BLaER1 (cell line): Measurements from ENCODE around the gene CCDC92.

Experiments used
- H3K27ac ChIP-seq: shearing (Covaris generic); formaldehyde crosslinking; 2 replicates; pipeline ENCODE4 v1.8.1; 2022
- H3K27me3 ChIP-seq: shearing (Covaris generic); formaldehyde crosslinking; 2 replicates; pipeline ENCODE4 v1.8.1; 2022
- H3K36me3 ChIP-seq: shearing (Covaris generic); formaldehyde crosslinking; 2 replicates; pipeline ENCODE4 v1.8.1; 2022
- H3K4me1 ChIP-seq: shearing (Covaris generic); formaldehyde crosslinking; 2 replicates; pipeline ENCODE4 v1.8.1; 2022
- H3K4me2 ChIP-seq: shearing (Covaris generic); formaldehyde crosslinking; 2 replicates; pipeline ENCODE4 v1.8.1; 2022
- H3K4me3 ChIP-seq: shearing (Covaris generic); formaldehyde crosslinking; 2 replicates; pipeline ENCODE4 v1.8.1; 2022
- H3K9ac ChIP-seq: shearing (Covaris generic); formaldehyde crosslinking; 2 replicates; pipeline ENCODE4 v1.8.1; 2022
- H3K9me3 ChIP-seq: shearing (Covaris generic); formaldehyde crosslinking; 2 replicates; pipeline ENCODE4 v1.8.1; 2022
- H4K20me1 ChIP-seq: shearing (Covaris generic); formaldehyde crosslinking; 2 replicates; pipeline ENCODE4 v1.8.1; 2022
- Cebpa-rat ChIP-seq: shearing (Covaris generic); IDR thresholded peaks from 2 replicates; pipeline ENCODE4 v1.8.1; 2022

CCDC92 gene

GRCh38 chr12:123945287-123946151 lies 27.1 kb downstream of the CCDC92 start:
- Histone ChIP-seq H3K36me3 (peaks cover 34% of the 10 kb centered on the region), H3K9ac (no peak overlapping the region), H3K4me1 (peaks cover 14% of the 10 kb centered on the region), H3K27ac (no peak overlapping the region), H3K9me3 (peaks cover 10% of the 10 kb centered on the region), H3K4me3 (no peak overlapping the region), H4K20me1 (peaks cover 5% of the 10 kb centered on the region; the same call in 1 of the 2 replicates), H3K27me3 (no peaks in the 10 kb centered on the region), H3K4me2 (no peak overlapping the region)
- no peak for TF ChIP-seq Cebpa-rat

GRCh38 chr12:123944696-123945095 lies 27.9 kb downstream of the CCDC92 start:
- Histone ChIP-seq H3K9ac (no peak overlapping the region), H3K4me1 (peaks cover 14% of the 10 kb centered on the region), H4K20me1 (no peaks in the 10 kb centered on the region), H3K9me3 (peaks cover 10% of the 10 kb centered on the region), H3K4me3 (no peak overlapping the region), H3K4me2 (no peak overlapping the region), H3K27ac (no peak overlapping the region), H3K36me3 (peaks cover 40% of the 10 kb centered on the region), H3K27me3 (no peaks in the 10 kb centered on the region)
- no peak for TF ChIP-seq Cebpa-rat

GRCh38 chr12:123943816-123944215 lies 28.8 kb downstream of the CCDC92 start:
- Histone ChIP-seq H3K27me3 (no peaks in the 10 kb centered on the region), H3K4me1 (peaks cover 19% of the 10 kb centered on the region), H3K27ac (no peak overlapping the region), H3K9ac (no peak overlapping the region), H3K4me3 (no peak overlapping the region), H3K9me3 (peaks cover 10% of the 10 kb centered on the region), H3K4me2 (peak overlapping the region; percentile 18; the same call in 1 of the 2 replicates), H3K36me3 (peaks cover 37% of the 10 kb centered on the region), H4K20me1 (no peaks in the 10 kb centered on the region)
- no peak for TF ChIP-seq Cebpa-rat

- peaks cover 26% of the 10 kb centered on the region for H3K4me1 ChIP-seq
- H3K36me3 ChIP-seq, result peaks cover 37% of the 10 kb centered on the region
- H3K4me3 ChIP-seq, result no peak overlapping the region
- no peak overlapping the region for H3K9ac ChIP-seq
- peaks cover 10% of the 10 kb centered on the region for H3K9me3 ChIP-seq
- no peak overlapping the region for H3K27ac ChIP-seq
- 0 out of 2 replicates have a peak overlapping the region, but pooled peaks have one; percentile 18 for H3K4me2 ChIP-seq
- no peaks in the 10 kb centered on the region for H4K20me1 ChIP-seq
- no peak for TF ChIP-seq Cebpa-rat
- no peaks in the 10 kb centered on the region for H3K27me3 ChIP-seq
These were observed 29.6 kb downstream of the CCDC92 start for GRCh38 chr12:123942911-123943648.

- Histone ChIP-seq H3K27ac (no peak overlapping the region), H3K4me1 (peaks cover 35% of the 10 kb centered on the region), H3K9ac (no peak overlapping the region), H3K27me3 (no peaks in the 10 kb centered on the region), H3K36me3 (peaks cover 37% of the 10 kb centered on the region), H3K4me2 (no peak overlapping the region), H3K4me3 (no peak overlapping the region), H3K9me3 (peaks cover 10% of the 10 kb centered on the region), H4K20me1 (no peaks in the 10 kb centered on the region)
- TF ChIP-seq Cebpa-rat, result no peak
These were observed 30.4 kb downstream of the CCDC92 start for GRCh38 chr12:123942238-123942653.

- Histone ChIP-seq H3K9ac (no peak overlapping the region), H3K27me3 (no peaks in the 10 kb centered on the region), H3K4me2 (no peak overlapping the region), H3K4me1 (peaks cover 39% of the 10 kb centered on the region), H3K27ac (no peak overlapping the region), H3K36me3 (peaks cover 41% of the 10 kb centered on the region), H4K20me1 (no peaks in the 10 kb centered on the region), H3K4me3 (no peak overlapping the region), H3K9me3 (peaks cover 10% of the 10 kb centered on the region)
- no peak for TF ChIP-seq Cebpa-rat
These were observed 30.9 kb downstream of the CCDC92 start for GRCh38 chr12:123941624-123942237.

- H3K4me1 ChIP-seq, result peaks cover 39% of the 10 kb centered on the region
- no peak for TF ChIP-seq Cebpa-rat
- H3K36me3 ChIP-seq, result peaks cover 44% of the 10 kb centered on the region
- peaks cover 10% of the 10 kb centered on the region for H3K9me3 ChIP-seq
- H4K20me1 ChIP-seq, result no peaks in the 10 kb centered on the region
- H3K9ac ChIP-seq, result no peak overlapping the region
- no peaks in the 10 kb centered on the region for H3K27me3 ChIP-seq
- H3K27ac ChIP-seq, result no peak overlapping the region
- H3K4me3 ChIP-seq, result no peak overlapping the region
- H3K4me2 ChIP-seq, result no peak overlapping the region
These were observed 31.6 kb downstream of the CCDC92 start for GRCh38 chr12:123941000-123941399.

GRCh38 chr12:123940627-123940966 lies 32.0 kb downstream of the CCDC92 start:
- Histone ChIP-seq H3K4me1 (peaks cover 39% of the 10 kb centered on the region), H3K27ac (no peak overlapping the region), H3K4me3 (no peak overlapping the region), H3K9me3 (peaks cover 10% of the 10 kb centered on the region), H3K27me3 (no peaks in the 10 kb centered on the region), H3K36me3 (peaks cover 47% of the 10 kb centered on the region), H4K20me1 (no peaks in the 10 kb centered on the region; the same call in 1 of the 2 replicates), H3K4me2 (no peak overlapping the region), H3K9ac (no peak overlapping the region)
- no peak for TF ChIP-seq Cebpa-rat

- H4K20me1 ChIP-seq, result peaks cover 3% of the 10 kb centered on the region; the same call in 1 of the 2 replicates
- peaks cover 10% of the 10 kb centered on the region for H3K9me3 ChIP-seq
- no peak overlapping the region for H3K27ac ChIP-seq
- H3K9ac ChIP-seq, result no peak overlapping the region
- no peaks in the 10 kb centered on the region for H3K27me3 ChIP-seq
- H3K4me3 ChIP-seq, result no peak overlapping the region
- TF ChIP-seq Cebpa-rat, result no peak
- H3K36me3 ChIP-seq, result peaks cover 47% of the 10 kb centered on the region
- peaks cover 43% of the 10 kb centered on the region for H3K4me1 ChIP-seq
- H3K4me2 ChIP-seq, result no peak overlapping the region
These were observed 32.7 kb downstream of the CCDC92 start for GRCh38 chr12:123939716-123940626.
